H9 (cell line): ENCODE results near the gene UTP3. TPM values are rescaled to one million over a fixed set of nuclear protein-coding genes. Genes with fewer than 3 reads are reported as not detected.

Experiments used
- DNase-seq: peaks from one replicate; pipeline ENCODE4 v3.0.0-alpha.2; 2017
- H2AFZ ChIP-seq: one replicate; pipeline ENCODE4 v1.6.1; 2013; ENCODE audit warnings: mild to moderate bottlenecking, low read length, control low read depth, moderate library complexity
- H2AK5ac ChIP-seq: 2 replicates; pipeline ENCODE4 v1.6.1; 2013; ENCODE audit warnings: low read length, control low read depth, mixed read lengths; ENCODE audit not compliant: insufficient read length
- H2BK120ac ChIP-seq: one replicate; pipeline ENCODE4 v1.6.1; 2013; ENCODE audit warnings: low read depth, mild to moderate bottlenecking, low read length, control low read depth, inconsistent platforms; ENCODE audit not compliant: poor library complexity, severe bottlenecking
- H2BK12ac ChIP-seq: 2 replicates; pipeline ENCODE4 v1.6.1; 2013; ENCODE audit warnings: low read length, control low read depth, mixed read lengths, low read depth; ENCODE audit not compliant: insufficient read length
- H2BK15ac ChIP-seq: 2 replicates; pipeline ENCODE4 v1.6.1; 2013; ENCODE audit warnings: low read depth, low read length, control low read depth
- H2BK20ac ChIP-seq: one replicate; pipeline ENCODE4 v1.6.1; 2013; ENCODE audit warnings: low read depth, mild to moderate bottlenecking, low read length, control low read depth, inconsistent platforms; ENCODE audit not compliant: poor library complexity, severe bottlenecking
- H2BK5ac ChIP-seq: 2 replicates; pipeline ENCODE4 v1.6.1; 2013; ENCODE audit warnings: low read length, control low read depth, mixed read lengths; ENCODE audit not compliant: insufficient read length
- H3K14ac ChIP-seq: 2 replicates; pipeline ENCODE4 v1.6.1; 2013; ENCODE audit warnings: low read length, control low read depth; ENCODE audit not compliant: insufficient read depth
- H3K18ac ChIP-seq: 2 replicates; pipeline ENCODE4 v1.6.1; 2013; ENCODE audit warnings: low read depth, mild to moderate bottlenecking, mixed read lengths, low read length, control low read depth; ENCODE audit not compliant: insufficient read length
- H3K23ac ChIP-seq: 2 replicates; pipeline ENCODE4 v1.6.1; 2013; ENCODE audit warnings: low read length, control low read depth, mixed read lengths, low read depth; ENCODE audit not compliant: insufficient read length
- H3K23me2 ChIP-seq: 2 replicates; pipeline ENCODE4 v1.6.1; 2013; ENCODE audit warnings: low read depth, mild to moderate bottlenecking, mixed read lengths, low read length, control low read depth; ENCODE audit not compliant: insufficient read length, poor library complexity, severe bottlenecking
- H3K27ac ChIP-seq: 2 replicates; pipeline ENCODE4 v1.5.1; 2013; ENCODE audit warnings: low read length, control low read depth, mixed read lengths, low read depth; ENCODE audit not compliant: insufficient read length
- H3K27me3 ChIP-seq: 2 replicates; pipeline ENCODE4 v1.6.1; 2013; ENCODE audit warnings: low read length, control low read depth, inconsistent platforms; ENCODE audit not compliant: insufficient read depth
- H3K4ac ChIP-seq: 2 replicates; pipeline ENCODE4 v1.6.1; 2013; ENCODE audit warnings: low read depth, mild to moderate bottlenecking, control low read depth, inconsistent platforms, low read length, moderate library complexity
- H3K4me1 ChIP-seq: 2 replicates; pipeline ENCODE4 v1.6.1; 2013; ENCODE audit warnings: low read length, control low read depth, inconsistent platforms; ENCODE audit not compliant: insufficient read depth
- H3K4me2 ChIP-seq: 2 replicates; pipeline ENCODE4 v1.6.1; 2013; ENCODE audit warnings: low read length, control low read depth, mixed read lengths; ENCODE audit not compliant: insufficient read length, insufficient read depth
- H3K56ac ChIP-seq: 2 replicates; pipeline ENCODE4 v1.6.1; 2013; ENCODE audit warnings: low read depth, mild to moderate bottlenecking, mixed read lengths, low read length, control low read depth; ENCODE audit not compliant: insufficient read length
- H3K79me1 ChIP-seq: 2 replicates; pipeline ENCODE4 v1.6.1; 2013; ENCODE audit warnings: low read depth, mild to moderate bottlenecking, moderate library complexity, low read length, control low read depth, inconsistent platforms; ENCODE audit not compliant: insufficient read depth, poor library complexity, severe bottlenecking
- H3K79me2 ChIP-seq: 2 replicates; pipeline ENCODE4 v1.6.1; 2013; ENCODE audit warnings: low read length, control low read depth, inconsistent platforms; ENCODE audit not compliant: insufficient read depth
- H3K9ac ChIP-seq: 2 replicates; pipeline ENCODE4 v1.6.1; 2013; ENCODE audit warnings: low read length, control low read depth, mixed read lengths; ENCODE audit not compliant: insufficient read length; ENCODE audit errors: extremely low read depth
- H3K9me3 ChIP-seq: one replicate; pipeline ENCODE4 v1.6.1; 2013; ENCODE audit warnings: low read depth, low read length, inconsistent platforms; ENCODE audit not compliant: control insufficient read depth
- H3T11ph ChIP-seq: one replicate; pipeline ENCODE4 v1.6.1; 2013; ENCODE audit warnings: mild to moderate bottlenecking, low read length, control low read depth, inconsistent platforms
- H4K20me1 ChIP-seq: one replicate; pipeline ENCODE4 v1.6.1; 2013; ENCODE audit not compliant: control insufficient read depth, insufficient read length, insufficient read depth
- H4K5ac ChIP-seq: 2 replicates; pipeline ENCODE4 v1.6.1; 2013; ENCODE audit warnings: low read depth, mild to moderate bottlenecking, mixed read lengths, low read length, control low read depth; ENCODE audit not compliant: insufficient read length
- H4K8ac ChIP-seq: replicated peaks from 2 replicates; pipeline ENCODE4 v1.6.1; 2013; ENCODE audit warnings: low read length, control low read depth, mixed read lengths, low read depth; ENCODE audit not compliant: insufficient read length
- H4K91ac ChIP-seq: 2 replicates; pipeline ENCODE4 v1.6.1; 2013; ENCODE audit warnings: low read depth, mild to moderate bottlenecking, moderate library complexity, mixed read lengths, low read length, control low read depth; ENCODE audit not compliant: insufficient read length
- H3K27ac Mint-ChIP-seq, 3 experiments: 2 replicates in 2 of 3; 3 replicates in 1 of 3; pipeline ENCODE4 v1.8.0; 2020 to 2021; ENCODE audit warnings: mixed read lengths in 3 of 3, mild to moderate bottlenecking in 1 of 3, moderate library complexity in 1 of 3
- H3K27me3 Mint-ChIP-seq: 2 replicates; pipeline ENCODE4 v1.8.0; 2021; ENCODE audit warnings: low read depth, mild to moderate bottlenecking, moderate library complexity, mixed read lengths
- H3K36me3 Mint-ChIP-seq, 3 experiments: 2 replicates in 2 of 3; 3 replicates in 1 of 3; pipeline ENCODE4 v1.8.0; 2020 to 2021; ENCODE audit warnings: low read depth in 3 of 3, mixed read lengths in 3 of 3; ENCODE audit not compliant: insufficient read depth in 1 of 3
- H3K4me1 Mint-ChIP-seq, 2 experiments: 2 replicates each; pipeline ENCODE4 v1.8.0; 2020; ENCODE audit warnings: mixed read lengths in 2 of 2
- H3K4me3 Mint-ChIP-seq, 2 experiments: 2 replicates in 1 of 2; 3 replicates in 1 of 2; pipeline ENCODE4 v1.8.0; 2020 to 2021; ENCODE audit warnings: mild to moderate bottlenecking in 2 of 2, mixed read lengths in 2 of 2, moderate library complexity in 1 of 2
- H3K9me3 Mint-ChIP-seq, 2 experiments: 2 replicates in 1 of 2; 3 replicates in 1 of 2; pipeline ENCODE4 v1.8.0; 2020; ENCODE audit warnings: mild to moderate bottlenecking in 2 of 2, mixed read lengths in 2 of 2, moderate library complexity in 1 of 2
- WGBS: extraction: QIAGEN DNeasy Blood & Tissue Kit; methylation state at CpG from one replicate; pipeline ENCODE4 v1.1.7; 2013; ENCODE audit warnings: missing lambda C conversion rate, low lambda C conversion rate, mixed read lengths; ENCODE audit not compliant: insufficient read length; ENCODE audit errors: extremely low coverage; 5-methylcytosine and 5-hydroxymethylcytosine counted together
- total RNA-seq: library from RNA; stranded (reverse); gene quantifications from 2 replicates; pipeline ENCODE4 v1.2.1, GENCODE V29; 2021
- TF ChIP-seq, protein P1 (sequence below): fragments of 200-600 bp; sonication (generic); conservative IDR thresholded peaks from 3 replicates; pipeline ENCODE4 v1.8.0; 2021; ENCODE audit warnings: antibody characterized with exemption, mild to moderate bottlenecking

UTP3 gene
- total RNA-seq, 1 experiment from 2014 or later = 49.3 TPM

DNA sequence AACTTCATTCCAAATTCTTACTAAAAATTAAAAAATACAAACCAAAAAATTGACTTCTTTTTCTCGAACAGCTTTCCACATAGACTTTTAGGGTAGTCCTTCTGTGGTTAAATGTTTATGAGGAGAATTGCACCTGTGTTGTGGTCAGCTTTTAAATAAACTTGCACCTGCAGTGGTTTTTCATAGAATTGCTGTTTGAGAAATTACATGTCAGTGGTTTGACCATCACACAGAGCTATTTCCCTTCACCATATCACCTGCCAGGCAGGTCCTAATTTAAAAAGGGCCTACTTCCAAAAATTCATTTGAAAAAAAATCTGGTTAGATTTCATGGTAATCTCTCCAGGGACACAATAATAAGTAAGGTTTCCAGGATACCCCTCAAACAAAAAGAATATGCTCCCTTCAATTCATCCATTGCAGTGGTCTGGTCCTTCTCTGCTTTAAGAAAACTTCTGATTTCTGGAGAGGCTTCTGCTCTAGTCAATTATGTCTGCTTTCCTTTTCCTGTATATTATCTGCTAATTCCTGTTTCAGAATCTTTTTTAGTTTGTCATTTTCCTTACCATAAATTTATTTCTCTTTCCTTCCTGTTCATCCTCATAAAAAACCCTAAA is 9.8 kb upstream of the UTP3 start:
- no peak overlapping the region for H3K14ac ChIP-seq
- H2BK12ac ChIP-seq = no peak overlapping the region
- H2BK20ac ChIP-seq = no peak overlapping the region
- H3K27ac ChIP-seq = no peak overlapping the region
- H2BK120ac ChIP-seq = no peak overlapping the region
- Mint-ChIP-seq H3K36me3 (no peaks in the 10 kb centered on the region), H3K4me1 (no peaks in the 10 kb centered on the region), H3K9me3 (0 out of 5 replicates have a peak, but pooled peaks cover 0 to 2% of the 10 kb centered on the region in 2 experiments), H3K27me3 (peaks cover 1% of the 10 kb centered on the region), H3K27ac (no peak overlapping the region), H3K4me3 (no peak overlapping the region)
- no peak overlapping the region for H2BK15ac ChIP-seq
- H2BK5ac ChIP-seq = no peak overlapping the region
- H3K4me1 ChIP-seq = no peaks in the 10 kb centered on the region
- no peaks in the 10 kb centered on the region for H3K79me2 ChIP-seq
- H2AFZ ChIP-seq = no peak overlapping the region
- H3K23me2 ChIP-seq = no peaks in the 10 kb centered on the region
- H3K4ac ChIP-seq = no peak overlapping the region
- DNase-seq = no peak
- no peak overlapping the region for H4K8ac ChIP-seq
- no peak overlapping the region for H3K23ac ChIP-seq
- no peak overlapping the region for H3K4me2 ChIP-seq
- no peak overlapping the region for H2AK5ac ChIP-seq
- no peak overlapping the region for H4K91ac ChIP-seq
- no peaks in the 10 kb centered on the region for H3K27me3 ChIP-seq
- no peak overlapping the region for H3K56ac ChIP-seq
- no peaks in the 10 kb centered on the region for H3K79me1 ChIP-seq
- WGBS = 100% methylated on average over 1 of the region's 1 CpG
- H4K20me1 ChIP-seq = no peaks in the 10 kb centered on the region
- H4K5ac ChIP-seq = no peak overlapping the region
- H3K9ac ChIP-seq = no peak overlapping the region
- H3T11ph ChIP-seq = no peak overlapping the region
- TF ChIP-seq, protein P1, sequence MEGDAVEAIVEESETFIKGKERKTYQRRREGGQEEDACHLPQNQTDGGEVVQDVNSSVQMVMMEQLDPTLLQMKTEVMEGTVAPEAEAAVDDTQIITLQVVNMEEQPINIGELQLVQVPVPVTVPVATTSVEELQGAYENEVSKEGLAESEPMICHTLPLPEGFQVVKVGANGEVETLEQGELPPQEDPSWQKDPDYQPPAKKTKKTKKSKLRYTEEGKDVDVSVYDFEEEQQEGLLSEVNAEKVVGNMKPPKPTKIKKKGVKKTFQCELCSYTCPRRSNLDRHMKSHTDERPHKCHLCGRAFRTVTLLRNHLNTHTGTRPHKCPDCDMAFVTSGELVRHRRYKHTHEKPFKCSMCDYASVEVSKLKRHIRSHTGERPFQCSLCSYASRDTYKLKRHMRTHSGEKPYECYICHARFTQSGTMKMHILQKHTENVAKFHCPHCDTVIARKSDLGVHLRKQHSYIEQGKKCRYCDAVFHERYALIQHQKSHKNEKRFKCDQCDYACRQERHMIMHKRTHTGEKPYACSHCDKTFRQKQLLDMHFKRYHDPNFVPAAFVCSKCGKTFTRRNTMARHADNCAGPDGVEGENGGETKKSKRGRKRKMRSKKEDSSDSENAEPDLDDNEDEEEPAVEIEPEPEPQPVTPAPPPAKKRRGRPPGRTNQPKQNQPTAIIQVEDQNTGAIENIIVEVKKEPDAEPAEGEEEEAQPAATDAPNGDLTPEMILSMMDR = no peak
- no peaks in the 10 kb centered on the region for H3K9me3 ChIP-seq
- no peak overlapping the region for H3K18ac ChIP-seq
